ENCODE data around the gene PIGU.

DNA sequence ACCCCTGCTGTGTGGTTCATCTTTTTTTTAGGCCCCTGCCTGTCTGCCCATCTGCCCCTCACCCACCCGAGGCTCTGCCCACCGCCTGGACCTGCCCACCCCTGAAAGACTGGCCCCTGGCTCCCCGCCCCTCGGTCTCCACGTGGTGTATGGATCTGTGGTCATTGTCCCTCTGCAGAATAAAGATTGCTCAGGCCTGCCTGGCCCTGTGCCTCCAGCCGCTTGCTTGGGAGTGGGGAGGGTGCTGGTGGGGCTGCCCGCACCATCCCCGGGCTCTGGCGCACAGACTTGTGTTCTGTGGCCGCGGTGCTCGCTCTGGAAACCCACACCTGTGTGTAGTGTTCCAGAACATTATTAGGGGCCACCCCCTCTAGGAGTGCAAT lies 116.8 kb downstream of the PIGU start:
- TF ChIP-seq, protein P1, sequence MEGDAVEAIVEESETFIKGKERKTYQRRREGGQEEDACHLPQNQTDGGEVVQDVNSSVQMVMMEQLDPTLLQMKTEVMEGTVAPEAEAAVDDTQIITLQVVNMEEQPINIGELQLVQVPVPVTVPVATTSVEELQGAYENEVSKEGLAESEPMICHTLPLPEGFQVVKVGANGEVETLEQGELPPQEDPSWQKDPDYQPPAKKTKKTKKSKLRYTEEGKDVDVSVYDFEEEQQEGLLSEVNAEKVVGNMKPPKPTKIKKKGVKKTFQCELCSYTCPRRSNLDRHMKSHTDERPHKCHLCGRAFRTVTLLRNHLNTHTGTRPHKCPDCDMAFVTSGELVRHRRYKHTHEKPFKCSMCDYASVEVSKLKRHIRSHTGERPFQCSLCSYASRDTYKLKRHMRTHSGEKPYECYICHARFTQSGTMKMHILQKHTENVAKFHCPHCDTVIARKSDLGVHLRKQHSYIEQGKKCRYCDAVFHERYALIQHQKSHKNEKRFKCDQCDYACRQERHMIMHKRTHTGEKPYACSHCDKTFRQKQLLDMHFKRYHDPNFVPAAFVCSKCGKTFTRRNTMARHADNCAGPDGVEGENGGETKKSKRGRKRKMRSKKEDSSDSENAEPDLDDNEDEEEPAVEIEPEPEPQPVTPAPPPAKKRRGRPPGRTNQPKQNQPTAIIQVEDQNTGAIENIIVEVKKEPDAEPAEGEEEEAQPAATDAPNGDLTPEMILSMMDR (IDR thresholded peaks at IDR 0.05; ENCODE audit: low read depth, low read length, poor library complexity, severe bottlenecking) = no peak
- no peak for TF ChIP-seq EZH2phosphoT487 (IDR thresholded peaks at IDR 0.05; ENCODE audit: borderline replicate concordance, low read length)

All from DOHH2 (cell line).